Epithelial cell of esophagus (primary cell): ENCODE data around the gene CACNA1D.

ENCODE experiments used
- DNase-seq: peaks from one replicate; pipeline ENCODE4 v3.0.0; 2010; ENCODE audit warnings: low read depth
- H3K4me3 ChIP-seq: 2 replicates; pipeline ENCODE4 v1.5.1; 2011; ENCODE audit warnings: mild to moderate bottlenecking, low read length, control low read depth
- CTCF ChIP-seq: IDR thresholded peaks from 2 replicates; pipeline ENCODE4 v1.5.1; 2011; ENCODE audit warnings: low read depth, mild to moderate bottlenecking, low read length, control low read depth, inconsistent platforms; ENCODE audit not compliant: insufficient read depth; ENCODE audit errors: missing control alignments

CACNA1D gene

GRCh38 chr3:53591646-53592045, 97.2 kb downstream of the CACNA1D start:
- TF ChIP-seq CTCF, result no peak
- DNase-seq, result no peak
- H3K4me3 ChIP-seq, result no peak overlapping the region

GRCh38 chr3:53592862-53593261, 98.5 kb downstream of the CACNA1D start:
- no peak for DNase-seq
- no peak overlapping the region for H3K4me3 ChIP-seq
- no peak for TF ChIP-seq CTCF

DNA sequence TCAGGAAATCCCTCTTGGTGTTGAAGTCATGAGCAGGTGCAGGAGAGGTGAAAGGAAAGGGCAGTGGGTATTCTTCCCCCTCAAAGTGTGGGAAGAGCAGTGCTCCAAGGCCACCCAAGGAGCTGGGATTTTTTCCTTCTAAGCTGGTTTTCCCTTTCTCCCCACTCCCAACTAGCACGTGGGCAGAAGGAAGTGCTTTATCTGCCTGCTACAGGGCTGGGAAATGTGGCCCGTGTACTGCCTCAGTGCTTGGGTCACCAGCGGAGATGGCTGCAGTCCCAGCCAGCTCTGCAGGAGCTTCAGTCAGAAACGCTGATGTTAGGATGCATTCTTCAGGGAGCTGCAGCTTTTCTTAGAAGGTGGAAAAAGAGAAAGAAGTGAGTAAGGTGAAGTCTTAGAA, 99.2 kb downstream of the CACNA1D start:
- no peak for DNase-seq
- TF ChIP-seq CTCF, result no peak
- H3K4me3 ChIP-seq, result no peak overlapping the region

- TF ChIP-seq CTCF, result no peak
- no peak for DNase-seq
- no peak overlapping the region for H3K4me3 ChIP-seq
Measured at GRCh38 chr3:53594276-53594675, 99.9 kb downstream of the CACNA1D start.

GRCh38 chr3:53595660-53596059, 101.2 kb downstream of the CACNA1D start:
- H3K4me3 ChIP-seq, result no peak overlapping the region
- peak; percentile 14 for DNase-seq
- no peak for TF ChIP-seq CTCF

GRCh38 chr3:53597136-53597915, 102.9 kb downstream of the CACNA1D start:
- no peak for DNase-seq
- H3K4me3 ChIP-seq, result no peak overlapping the region
- TF ChIP-seq CTCF, result no peak

- no peak overlapping the region for H3K4me3 ChIP-seq
- DNase-seq, result no peak
- no peak for TF ChIP-seq CTCF
Measured at GRCh38 chr3:53599771-53600170, 105.4 kb downstream of the CACNA1D start.
